Vagina (tissue), 2 donors: ENCODE data around the gene SSNA1. TPM values are rescaled to one million over a fixed set of nuclear protein-coding genes. Genes with fewer than 3 reads are reported as not detected.

Source experiments
- DNase-seq, 2 donors: peaks; one replicate each; pipeline ENCODE4 v3.0.0-alpha.2; 2017; ENCODE audit errors: extremely low spot score in 2 of 2
- H3K27ac ChIP-seq: fragments of 200-600 bp; sonication (generic); one replicate; pipeline ENCODE4 v1.5.1; 2019
- H3K27me3 ChIP-seq: fragments of 200-600 bp; sonication (generic); one replicate; pipeline ENCODE4 v1.5.1; 2019
- H3K36me3 ChIP-seq, 2 donors: fragments of 200-600 bp; sonication (generic); one replicate each; pipeline ENCODE4 v1.5.1; 2017 to 2019
- H3K4me1 ChIP-seq: fragments of 200-600 bp; sonication (generic); one replicate; pipeline ENCODE4 v1.5.1; 2019
- H3K4me3 ChIP-seq, 2 donors: fragments of 200-600 bp; sonication (generic); 1 replicate in 1 of 2; 2 replicates in 1 of 2; pipeline ENCODE4 v1.5.1; 2016 to 2019
- H3K9me3 ChIP-seq: fragments of 200-600 bp; sonication (generic); one replicate; pipeline ENCODE4 v1.5.1; 2019
- POLR2A ChIP-seq, 2 donors: fragments of 450-650 bp; IDR thresholded peaks; one replicate each; pipeline ENCODE4 v1.6.1; 2017; ENCODE audit warnings: antibody characterized with exemption in 2 of 2, mild to moderate bottlenecking in 2 of 2, moderate library complexity in 2 of 2
- POLR2AphosphoS5 ChIP-seq, 2 donors: sonication (generic); formaldehyde crosslinking; IDR thresholded peaks; one replicate each; pipeline ENCODE4 v1.9.0; 2017; ENCODE audit warnings: antibody characterized with exemption in 2 of 2, mild to moderate bottlenecking in 2 of 2, low read depth in 1 of 2; ENCODE audit not compliant: insufficient read depth in 1 of 2
- intact Hi-C: fragments of 100-400 bp; cut with DNase I; formaldehyde crosslinking; loops from one replicate; pipeline ENCODE4 v1.15.1; 2023
- total RNA-seq: library from RNA; depleted of rRNA; stranded (reverse); fragments of >200 nt; gene quantifications from one replicate; pipeline ENCODE4 v1.2.3, GENCODE V29; 2016
- TF ChIP-seq, protein P1 (sequence below), 3 experiments: fragments of 450-650 bp in 2 of 3; fragments of 200-600 bp in 1 of 3; sonication (generic) in 1 of 3; IDR thresholded peaks; one replicate each; pipeline ENCODE4 v1.5.1; 2017 to 2019; ENCODE audit warnings: antibody characterized with exemption in 3 of 3, mild to moderate bottlenecking in 2 of 3, moderate library complexity in 2 of 3

Gene SSNA1
- total RNA-seq, 1 donor from 2014 or later: 49.8 TPM

- Histone ChIP-seq H3K27me3 (no peaks in the 10 kb centered on the region), H3K4me1 (peaks cover 13% of the 10 kb centered on the region), H3K9me3 (no peaks in the 10 kb centered on the region), H3K36me3 (peaks cover 0 to 54% of the 10 kb centered on the region in 2 donors), H3K4me3 (no peak overlapping the region), H3K27ac (no peak overlapping the region)
- intact Hi-C loops: no loop called here
- TF ChIP-seq POLR2AphosphoS5 (IDR thresholded peaks at IDR 0.05; ENCODE audit: insufficient read depth in 1 of 2, low read depth in 1 of 2) (no peak), POLR2A (IDR thresholded peaks at IDR 0.05) (no peak)
- TF ChIP-seq, protein P1, sequence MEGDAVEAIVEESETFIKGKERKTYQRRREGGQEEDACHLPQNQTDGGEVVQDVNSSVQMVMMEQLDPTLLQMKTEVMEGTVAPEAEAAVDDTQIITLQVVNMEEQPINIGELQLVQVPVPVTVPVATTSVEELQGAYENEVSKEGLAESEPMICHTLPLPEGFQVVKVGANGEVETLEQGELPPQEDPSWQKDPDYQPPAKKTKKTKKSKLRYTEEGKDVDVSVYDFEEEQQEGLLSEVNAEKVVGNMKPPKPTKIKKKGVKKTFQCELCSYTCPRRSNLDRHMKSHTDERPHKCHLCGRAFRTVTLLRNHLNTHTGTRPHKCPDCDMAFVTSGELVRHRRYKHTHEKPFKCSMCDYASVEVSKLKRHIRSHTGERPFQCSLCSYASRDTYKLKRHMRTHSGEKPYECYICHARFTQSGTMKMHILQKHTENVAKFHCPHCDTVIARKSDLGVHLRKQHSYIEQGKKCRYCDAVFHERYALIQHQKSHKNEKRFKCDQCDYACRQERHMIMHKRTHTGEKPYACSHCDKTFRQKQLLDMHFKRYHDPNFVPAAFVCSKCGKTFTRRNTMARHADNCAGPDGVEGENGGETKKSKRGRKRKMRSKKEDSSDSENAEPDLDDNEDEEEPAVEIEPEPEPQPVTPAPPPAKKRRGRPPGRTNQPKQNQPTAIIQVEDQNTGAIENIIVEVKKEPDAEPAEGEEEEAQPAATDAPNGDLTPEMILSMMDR (IDR thresholded peaks at IDR 0.05): no peak
- DNase-seq: no peak
These were observed 9.4 kb upstream of the SSNA1 start for GRCh38 chr9:137178939-137179630.

- H3K36me3 ChIP-seq: peaks cover 0 to 55% of the 10 kb centered on the region in 2 donors
- TF ChIP-seq, protein P1 (IDR thresholded peaks at IDR 0.05): no peak
- no peak for TF ChIP-seq POLR2A (IDR thresholded peaks at IDR 0.05)
- TF ChIP-seq POLR2AphosphoS5 (IDR thresholded peaks at IDR 0.05; ENCODE audit: insufficient read depth in 1 of 2, low read depth in 1 of 2): no peak
- H3K9me3 ChIP-seq: no peaks in the 10 kb centered on the region
These were observed 8.7 kb upstream of the SSNA1 start for GRCh38 chr9:137179761-137180160.

DNA sequence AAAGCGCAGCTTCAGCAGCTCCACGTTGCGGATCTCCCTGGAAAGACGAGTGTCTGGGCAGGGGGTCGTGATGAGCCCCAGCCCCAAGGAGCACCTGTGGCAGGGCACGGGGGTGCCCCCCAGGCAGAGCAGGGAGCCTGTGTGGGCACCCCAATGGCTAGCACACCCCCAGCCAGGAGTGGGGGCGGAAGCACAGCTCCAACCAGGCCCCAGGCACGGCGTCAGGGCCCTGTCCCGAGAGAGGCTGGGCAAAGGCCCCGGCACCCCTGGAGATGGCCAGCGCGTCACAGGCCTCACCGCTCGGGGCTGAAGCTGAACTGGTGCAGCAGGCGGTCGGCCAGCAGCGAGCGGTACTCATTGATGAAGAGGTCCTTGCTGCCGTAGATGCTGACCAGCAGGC, 8.0 kb upstream of the SSNA1 start:
- Histone ChIP-seq H3K27me3 (no peaks in the 10 kb centered on the region), H3K36me3 (peaks cover 0 to 59% of the 10 kb centered on the region in 2 donors), H3K9me3 (no peaks in the 10 kb centered on the region), H3K4me1 (peaks cover 8% of the 10 kb centered on the region), H3K27ac (no peak overlapping the region), H3K4me3 (no peak overlapping the region)
- no peak for TF ChIP-seq POLR2A (IDR thresholded peaks at IDR 0.05)
- TF ChIP-seq POLR2AphosphoS5 (IDR thresholded peaks at IDR 0.05; ENCODE audit: insufficient read depth in 1 of 2, low read depth in 1 of 2): no peak
- TF ChIP-seq, protein P1 (IDR thresholded peaks at IDR 0.05): no peak
- intact Hi-C loops: no loop called here
- DNase-seq: no peak

More at GRCh38 chr9:137179761-137180160, 8.7 kb upstream of the SSNA1 start:
- Histone ChIP-seq H3K4me3 (no peak overlapping the region), H3K4me1 (peaks cover 9% of the 10 kb centered on the region), H3K27me3 (no peaks in the 10 kb centered on the region), H3K27ac (no peak overlapping the region)
- intact Hi-C loops: no loop called here
- no peak for DNase-seq

GRCh38 chr9:137181680-137182079, 6.8 kb upstream of the SSNA1 start:
- peaks cover 0 to 60% of the 10 kb centered on the region in 2 donors for H3K36me3 ChIP-seq
- intact Hi-C loops: no loop called here
- no peak for DNase-seq

More at GRCh38 chr9:137181680-137182079, 6.8 kb upstream of the SSNA1 start:
- H3K4me1 ChIP-seq: peaks cover 16% of the 10 kb centered on the region
- TF ChIP-seq, protein P1 (IDR thresholded peaks at IDR 0.05): no peak
- no peak for TF ChIP-seq POLR2A (IDR thresholded peaks at IDR 0.05)
- no peak for TF ChIP-seq POLR2AphosphoS5 (IDR thresholded peaks at IDR 0.05; ENCODE audit: insufficient read depth in 1 of 2, low read depth in 1 of 2)
- H3K27ac ChIP-seq: no peak overlapping the region
- no peaks in the 10 kb centered on the region for H3K27me3 ChIP-seq
- no peaks in the 10 kb centered on the region for H3K9me3 ChIP-seq
- no peak overlapping the region for H3K4me3 ChIP-seq
